GM21529 (cell line): Measurements from ENCODE around the gene DNTT.

Experiments
- ATAC-seq: cut with Tn5 transposase; IDR thresholded peaks from one replicate; pipeline ENCODE4 v1.9.1; 2021; ENCODE audit not compliant: unreplicated experiment

The DNTT gene

DNA sequence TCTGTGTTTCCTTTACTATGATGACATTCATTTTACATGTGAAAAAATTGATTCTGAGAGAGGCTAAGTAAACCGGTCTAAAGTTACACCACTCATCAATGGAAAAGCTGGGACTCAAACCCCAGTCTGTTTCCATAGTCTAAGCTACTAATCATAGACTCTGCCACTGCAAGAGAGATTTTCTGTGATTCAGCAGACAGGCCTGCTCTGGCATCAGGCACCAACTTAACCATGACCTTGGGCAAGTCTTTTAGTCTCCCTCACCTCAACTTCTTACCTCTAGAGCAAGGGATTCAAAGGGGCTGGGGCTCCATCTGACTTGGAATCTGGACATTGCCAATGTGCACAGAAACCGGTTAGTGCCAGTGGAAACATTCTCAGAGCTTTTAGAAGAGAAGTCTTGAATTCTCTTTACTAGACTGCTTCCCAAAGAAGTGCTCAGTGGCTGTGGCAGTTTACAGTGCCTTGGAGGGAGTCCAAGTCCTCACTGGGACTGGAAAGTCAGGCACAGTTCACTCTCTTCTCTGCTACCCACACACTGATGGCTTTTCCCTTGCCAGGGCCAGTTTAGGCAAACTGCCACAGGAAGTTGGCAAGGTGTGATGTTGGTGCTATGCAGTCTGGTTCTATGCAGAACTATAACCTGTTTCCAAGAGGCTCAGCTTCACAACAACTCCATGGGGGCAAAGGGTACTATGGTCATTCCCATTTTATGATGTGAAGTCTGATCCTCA lies 28.4 kb upstream of the DNTT start:
- ATAC-seq: no peak

DNA sequence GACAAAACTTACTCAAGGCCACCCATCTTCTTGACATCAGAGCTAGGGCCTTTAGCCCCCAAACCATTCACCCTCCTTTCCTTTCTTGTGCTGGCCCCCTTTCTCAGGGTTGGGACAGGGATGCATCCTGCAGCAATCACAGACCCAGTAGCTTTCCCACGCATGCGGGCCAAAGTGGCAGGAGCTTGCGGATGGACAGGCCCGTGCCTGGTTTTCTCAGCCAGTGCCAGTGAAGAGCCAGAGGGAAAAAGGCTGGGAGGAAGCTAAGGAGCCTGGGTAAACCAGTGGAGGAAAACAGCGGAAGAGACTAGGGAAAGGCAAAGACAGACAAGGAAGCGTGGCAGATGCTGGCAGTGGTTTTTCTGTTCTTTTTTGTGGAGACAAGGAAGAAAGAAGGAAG lies 27.8 kb upstream of the DNTT start:
- no peak for ATAC-seq

DNA sequence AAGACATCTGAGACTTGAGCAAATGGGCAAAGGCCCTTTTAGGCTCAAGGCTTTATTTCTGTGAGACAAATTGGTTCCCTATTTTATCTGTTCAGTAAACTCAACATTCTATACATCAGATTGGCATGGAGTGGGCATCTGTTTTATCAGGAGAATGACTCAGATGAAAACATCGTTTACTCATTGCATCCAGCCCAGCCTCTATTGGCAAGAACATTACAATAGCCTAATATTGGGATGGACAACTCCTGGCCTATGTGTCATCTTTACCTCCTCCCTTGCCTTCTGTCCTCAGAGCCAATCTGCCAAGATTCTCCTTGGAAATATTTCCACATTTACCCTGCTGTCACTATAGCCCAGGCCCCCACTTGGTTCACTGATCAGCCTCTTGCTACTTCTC lies 27.4 kb upstream of the DNTT start:
- ATAC-seq: no peak

DNA sequence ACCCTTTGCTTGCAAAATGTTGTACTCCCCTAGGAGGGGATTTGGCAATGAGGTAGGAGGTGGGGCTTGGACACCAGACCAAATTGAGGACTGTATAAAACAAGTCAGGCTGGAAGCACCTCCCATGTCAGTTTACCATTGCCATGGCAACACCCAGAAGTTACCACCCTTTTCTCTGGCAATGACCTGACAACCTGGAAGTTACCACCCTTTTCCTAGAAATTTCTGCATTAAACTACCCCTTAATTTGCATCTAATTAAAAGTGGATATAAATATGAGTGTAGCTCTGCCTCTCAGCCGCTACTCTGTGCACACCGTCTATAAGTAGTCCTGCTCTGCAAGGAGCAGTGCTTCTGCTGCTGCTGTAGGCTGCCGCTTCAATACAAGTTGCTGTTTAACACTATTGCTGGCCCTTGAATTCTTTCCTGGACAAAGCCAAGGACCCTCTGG lies 25.0 kb upstream of the DNTT start:
- no peak for ATAC-seq

DNA sequence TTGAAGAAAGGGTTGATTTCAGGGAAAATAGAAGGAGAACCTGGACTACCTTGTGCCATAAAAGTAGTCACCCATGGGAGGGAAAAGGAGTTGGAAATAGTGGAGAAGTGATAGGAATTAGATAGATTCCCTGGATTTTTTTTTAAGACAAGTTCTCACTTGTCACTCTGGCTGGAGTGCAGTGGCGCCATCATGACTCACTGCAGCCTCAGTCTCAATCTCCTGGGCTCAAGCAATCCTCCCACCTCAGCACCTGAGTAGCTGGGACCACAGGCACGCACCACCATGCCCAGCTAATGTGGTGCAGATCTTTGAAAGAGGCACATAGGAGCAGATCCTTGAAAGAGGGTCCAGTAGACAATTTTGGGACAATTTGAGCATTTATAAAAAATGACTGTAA lies 23.4 kb upstream of the DNTT start:
- ATAC-seq: no peak

DNA sequence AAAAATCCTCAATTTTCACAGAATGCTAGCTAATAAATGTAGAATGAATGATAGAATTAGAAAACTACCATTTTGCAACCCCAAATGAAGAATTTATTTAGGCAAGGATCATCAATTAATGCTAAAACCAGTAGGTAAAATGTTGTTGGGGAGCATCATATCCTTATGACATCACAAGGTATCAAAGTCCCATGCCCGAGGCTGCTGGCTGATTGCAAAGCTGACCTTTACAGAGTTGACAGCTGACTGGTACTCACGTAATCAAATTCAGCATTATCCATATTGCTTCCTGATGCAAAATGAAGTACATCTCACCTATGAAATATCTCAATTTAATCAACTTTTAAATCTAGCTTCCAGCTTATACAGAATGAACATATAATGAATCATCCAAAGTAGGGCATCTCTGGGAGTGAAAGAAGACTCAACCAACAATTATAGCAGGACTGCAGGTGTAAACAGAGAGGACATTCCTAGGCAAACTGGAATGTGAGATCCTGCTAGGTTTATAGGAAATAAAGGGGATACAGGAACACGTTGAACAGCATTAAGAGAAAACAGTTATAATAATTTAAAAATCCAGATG lies 22.7 kb upstream of the DNTT start:
- no peak for ATAC-seq

DNA sequence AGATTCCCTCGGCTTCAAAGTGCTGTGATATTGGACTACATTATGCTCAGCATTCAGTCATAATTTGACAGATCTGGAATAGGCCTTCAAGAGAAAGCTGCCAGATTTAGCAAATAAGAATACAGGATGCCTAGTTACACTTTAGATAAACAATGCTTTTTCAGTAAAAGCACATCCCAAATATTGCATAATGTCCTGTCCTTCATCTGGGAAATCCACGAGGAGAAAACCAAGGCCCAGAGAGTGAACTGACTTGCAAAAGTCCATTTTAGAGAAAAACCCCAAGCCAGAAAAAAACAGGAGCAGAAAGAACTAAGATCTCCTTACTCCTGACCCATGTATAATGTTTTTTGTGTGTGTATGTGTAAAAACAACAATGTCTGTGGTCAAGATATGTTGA lies 20.9 kb upstream of the DNTT start:
- ATAC-seq: no peak

DNA sequence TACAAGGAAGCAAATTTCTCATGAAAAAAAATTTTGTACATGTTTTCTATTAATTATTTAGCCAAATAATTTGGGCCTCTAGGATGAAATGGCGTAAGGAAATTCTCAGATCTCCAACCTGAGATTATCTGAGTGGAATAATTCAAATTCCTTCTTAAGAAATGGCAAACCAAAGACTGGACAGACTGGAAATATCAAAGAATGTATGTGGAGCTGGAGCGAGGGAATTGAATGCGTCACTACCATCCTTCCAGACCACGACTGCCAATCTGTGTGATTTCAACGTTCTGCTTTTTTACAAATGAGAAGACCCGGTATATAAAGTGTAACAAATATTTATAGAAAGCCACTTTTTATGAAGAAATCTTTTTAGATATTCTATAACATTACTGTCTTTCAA lies 20.5 kb upstream of the DNTT start:
- no peak for ATAC-seq

DNA sequence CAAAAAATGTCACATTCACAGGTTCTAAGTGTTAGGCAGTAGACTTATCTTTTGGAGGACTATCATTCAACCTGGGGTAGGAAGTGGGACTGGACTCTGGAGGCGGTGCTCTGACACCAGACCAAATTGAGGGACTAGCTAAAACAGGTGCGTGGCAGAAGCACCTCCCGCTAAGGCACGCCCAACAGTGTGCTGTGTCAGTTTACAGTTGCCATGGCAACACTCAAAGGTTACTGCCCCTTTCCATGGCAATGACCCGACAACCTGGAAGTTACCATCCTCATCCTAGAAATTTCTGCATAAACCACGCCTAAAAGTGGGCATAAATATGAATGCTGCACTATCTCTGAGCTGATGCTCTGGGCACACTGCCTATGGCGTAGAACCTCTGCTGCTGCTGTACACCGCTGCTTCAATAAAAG lies 18.9 kb upstream of the DNTT start:
- ATAC-seq: no peak

DNA sequence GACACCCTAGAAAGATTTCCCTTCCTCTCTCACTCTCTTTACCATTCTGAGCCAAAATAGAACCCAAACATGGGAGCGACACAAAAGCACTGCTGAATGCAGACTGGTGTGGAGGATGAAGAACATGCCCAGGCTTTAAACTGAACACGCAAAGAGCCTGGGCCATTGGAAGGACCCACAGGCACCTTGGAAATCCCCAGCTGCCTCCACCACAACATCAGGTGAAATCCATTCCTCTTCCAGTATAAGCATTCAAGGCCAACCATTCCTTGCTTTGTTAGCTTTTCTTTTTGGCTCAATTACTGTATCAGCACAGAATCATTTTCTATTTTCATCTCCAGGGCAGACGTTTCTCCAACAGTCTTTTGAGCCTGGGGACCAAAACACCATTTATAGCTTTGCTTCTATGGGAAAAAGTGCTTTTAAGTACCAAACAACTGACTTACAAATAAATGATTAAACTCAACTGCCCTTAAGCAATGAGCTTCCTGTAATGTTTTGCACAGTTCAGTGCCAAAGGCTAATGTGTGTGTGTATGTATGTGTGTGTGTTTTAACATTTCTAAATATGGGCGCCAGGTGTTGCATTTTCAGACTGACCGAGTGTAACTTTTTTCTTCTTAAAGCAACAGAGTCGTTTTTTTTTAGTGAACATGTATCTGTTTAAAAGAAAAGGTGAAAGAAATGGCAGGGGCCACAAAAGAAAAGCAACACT lies 16.7 kb upstream of the DNTT start:
- peak; percentile 63 for ATAC-seq

DNA sequence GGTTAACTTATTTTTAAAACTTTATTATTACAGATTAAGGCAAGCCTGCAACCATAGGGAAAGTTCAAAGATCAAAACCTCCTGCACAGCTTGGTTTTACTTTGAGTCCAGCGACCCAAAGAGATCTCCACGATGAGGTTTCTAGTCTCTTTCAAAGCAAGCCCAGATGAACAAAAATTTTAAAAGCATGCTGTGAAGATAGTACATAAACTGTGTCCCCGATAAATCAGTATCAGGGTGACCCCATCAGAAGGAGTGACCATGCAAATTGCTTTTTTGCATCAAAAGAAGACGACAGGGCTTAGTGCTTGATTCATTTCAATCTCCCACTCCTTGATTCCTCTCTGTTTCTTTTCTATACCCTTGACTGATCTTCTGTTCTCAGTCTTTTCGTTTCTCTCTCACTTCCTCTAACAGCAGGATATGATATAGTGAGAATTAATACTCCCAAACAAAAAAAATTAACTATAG lies 16.0 kb upstream of the DNTT start:
- peak; percentile 70 for ATAC-seq

DNA sequence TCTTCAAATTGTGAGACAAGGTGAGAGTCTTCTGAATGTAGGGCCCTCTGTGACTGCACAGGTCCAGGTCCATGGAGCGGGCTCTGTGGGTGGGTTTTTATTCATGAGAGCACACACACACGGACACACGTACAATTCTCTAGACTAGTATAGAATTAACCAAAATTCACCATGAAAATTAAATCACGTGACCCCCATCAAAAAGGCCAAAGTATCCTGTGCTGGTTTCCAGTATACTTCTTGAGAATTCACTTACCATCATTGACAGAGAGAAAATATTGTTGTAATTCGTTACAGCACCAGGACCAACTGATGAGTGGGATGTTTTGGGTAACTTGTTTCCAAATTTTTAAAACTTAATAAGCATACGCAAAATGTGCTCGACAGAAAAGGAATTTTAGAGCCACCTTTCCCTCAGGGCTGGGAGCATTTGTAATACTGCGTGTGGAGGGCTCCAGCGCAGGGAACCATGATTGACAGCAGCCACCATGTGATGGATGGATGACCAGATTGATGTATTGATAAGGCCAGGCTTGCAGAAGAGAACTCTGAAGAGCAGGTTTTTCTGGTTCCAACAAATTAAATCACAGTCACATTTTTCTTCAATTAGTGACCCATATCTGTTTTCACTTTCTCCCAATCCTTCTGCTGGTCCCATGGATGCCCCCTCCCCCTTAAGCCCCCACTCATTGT lies 14.9 kb upstream of the DNTT start:
- ATAC-seq: no peak

DNA sequence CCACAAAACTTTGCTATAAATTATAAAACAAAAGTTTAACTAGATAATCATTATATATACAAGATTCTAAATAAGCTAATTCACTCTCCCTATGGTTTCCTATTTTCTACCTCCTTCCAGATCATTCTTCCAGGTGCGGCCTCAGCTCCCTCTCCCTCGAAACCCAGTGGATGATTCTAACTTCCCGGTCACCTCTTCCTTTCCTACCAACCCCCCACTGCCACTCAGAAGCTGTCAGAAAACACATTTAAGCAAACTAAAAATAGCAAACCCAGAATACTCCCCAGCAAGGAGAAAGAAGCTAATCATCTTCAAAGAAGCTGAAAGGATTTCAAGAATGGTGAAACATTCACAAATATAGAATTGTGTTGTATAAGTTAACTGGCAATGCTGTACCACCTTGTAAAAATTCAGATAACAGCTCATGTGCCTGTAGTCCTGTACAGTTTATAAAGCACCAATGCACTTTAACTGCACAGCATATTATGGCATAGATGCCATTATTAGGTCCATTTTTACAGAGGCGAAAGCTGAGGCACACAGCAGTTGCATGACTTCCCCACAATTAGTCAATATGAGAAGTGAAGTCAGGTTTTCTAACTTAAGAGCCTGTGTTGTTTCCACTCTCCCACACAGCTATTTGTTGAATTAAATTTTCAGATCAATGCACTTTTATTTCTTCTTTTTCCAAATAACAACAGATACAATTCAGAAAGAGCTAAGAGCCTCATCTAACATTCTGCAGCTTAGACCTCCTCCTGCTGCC lies 13.7 kb upstream of the DNTT start:
- peak; percentile 34 for ATAC-seq

DNA sequence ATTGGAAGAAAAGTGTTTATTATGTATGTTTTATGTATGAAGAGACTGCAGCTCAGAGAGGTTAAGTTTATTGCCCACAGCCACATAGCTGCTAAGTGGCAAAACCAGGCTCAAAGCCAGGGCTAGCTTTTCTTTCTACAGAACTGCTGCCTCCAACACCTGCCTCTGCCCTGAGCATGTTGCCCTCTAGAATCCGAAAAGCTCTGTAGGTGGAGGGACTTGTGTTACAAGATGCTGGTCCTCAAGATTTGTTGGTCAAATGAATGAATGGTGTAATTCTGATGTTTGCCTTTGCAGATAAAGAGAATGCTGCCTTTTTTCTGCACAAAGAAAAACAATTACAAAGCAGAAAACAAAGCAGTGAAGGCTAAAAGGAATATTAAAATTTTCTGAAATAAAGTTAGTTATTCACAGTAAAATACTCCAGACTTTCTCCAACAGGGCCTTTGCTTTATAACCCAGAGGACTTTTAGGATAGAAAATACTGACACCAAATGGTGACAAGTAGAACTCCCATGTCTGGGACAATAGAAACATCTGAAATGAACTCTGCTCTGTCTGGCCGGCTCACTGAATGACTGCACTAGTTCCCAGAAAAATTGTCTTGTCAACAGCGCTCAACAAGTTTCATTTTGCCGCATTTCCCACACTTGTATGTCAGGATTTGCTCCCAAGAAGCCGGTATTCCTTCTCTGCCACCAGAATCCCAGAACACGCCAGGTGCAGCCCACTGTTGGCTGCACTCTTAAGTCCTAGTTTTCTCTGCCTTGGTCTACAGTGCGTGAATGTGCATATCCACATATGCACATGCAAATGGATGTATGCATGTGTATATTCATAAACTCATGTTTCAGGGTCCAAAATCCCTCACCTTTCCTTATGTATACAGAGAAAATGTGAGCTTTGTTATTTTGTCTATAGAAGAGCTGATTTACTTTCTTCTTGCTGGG lies 11.0 kb upstream of the DNTT start:
- no peak for ATAC-seq

DNA sequence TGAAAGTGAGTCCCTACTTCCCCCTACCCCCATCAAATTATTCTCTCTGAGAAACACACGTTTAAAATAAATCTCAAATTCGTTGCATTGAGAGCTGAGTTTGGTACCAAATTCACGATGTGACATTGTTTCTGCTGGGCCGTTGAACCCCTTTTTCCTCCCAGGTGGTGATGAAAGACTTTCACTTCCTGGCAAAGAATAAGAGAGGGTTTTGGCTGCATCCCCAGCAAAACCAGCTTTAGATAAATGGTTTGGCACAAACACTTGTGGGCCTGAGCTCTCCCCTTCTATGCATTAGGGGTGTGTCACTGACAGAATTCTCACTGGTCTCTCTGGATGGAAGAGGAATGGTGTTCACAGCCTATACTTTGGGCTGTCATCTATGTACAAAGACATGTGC lies 8.8 kb upstream of the DNTT start:
- ATAC-seq: no peak

DNA sequence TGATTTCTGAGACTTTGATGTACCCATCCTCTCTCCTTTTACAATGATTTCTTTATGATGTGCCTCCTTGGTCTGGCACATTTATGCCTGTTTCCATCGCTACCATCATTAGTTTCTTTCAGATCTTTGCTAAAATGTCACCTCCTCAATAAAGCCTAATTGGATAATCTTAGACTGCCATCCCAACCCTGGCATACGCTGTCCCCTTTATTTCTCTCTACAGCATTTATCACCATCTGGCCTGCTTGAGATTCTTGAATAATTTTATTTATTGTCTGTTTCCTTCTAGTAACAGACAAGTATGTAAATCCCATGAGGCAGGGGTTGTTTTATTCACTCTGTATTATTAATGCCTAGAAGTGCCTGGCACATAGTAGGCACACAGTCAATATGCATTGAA lies 6.7 kb upstream of the DNTT start:
- no peak for ATAC-seq

DNA sequence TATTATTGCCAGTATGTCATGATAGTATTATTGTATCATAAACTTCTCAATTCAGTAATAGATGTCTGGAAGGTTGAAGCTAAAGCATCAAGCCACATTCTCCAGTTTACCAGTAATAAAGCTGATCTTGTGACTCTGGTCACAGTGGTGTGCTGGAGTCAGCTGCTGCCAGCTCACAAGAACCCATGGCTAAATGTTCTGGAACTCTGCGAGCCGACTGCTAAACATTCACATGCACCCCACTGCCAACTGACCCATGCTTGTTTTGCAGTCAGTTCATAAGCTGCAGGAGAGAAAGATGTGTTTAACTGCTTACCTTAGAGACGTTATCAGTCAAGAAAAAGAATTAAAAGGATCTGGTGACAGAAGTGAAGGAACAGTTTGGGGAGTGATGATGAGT lies 5.9 kb upstream of the DNTT start:
- ATAC-seq: no peak

DNA sequence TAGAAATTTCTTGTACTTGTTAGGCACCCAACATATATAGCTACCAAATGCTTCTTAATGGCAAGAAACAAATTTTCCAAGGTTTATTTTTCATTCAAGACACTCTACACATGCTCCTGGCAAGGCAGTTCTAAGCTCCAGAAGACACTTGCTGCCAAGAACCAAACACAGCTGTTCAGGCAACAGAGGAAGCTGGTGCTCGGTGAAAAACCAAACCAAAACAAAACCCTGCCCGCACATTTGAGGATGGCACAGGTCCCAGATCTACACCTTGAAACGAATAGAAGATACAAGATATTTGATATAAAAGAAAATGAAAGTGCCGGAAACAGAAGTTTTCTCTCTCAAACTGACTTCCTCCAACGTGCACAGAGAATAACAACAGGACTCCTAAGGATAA lies 4.9 kb upstream of the DNTT start:
- no peak for ATAC-seq

DNA sequence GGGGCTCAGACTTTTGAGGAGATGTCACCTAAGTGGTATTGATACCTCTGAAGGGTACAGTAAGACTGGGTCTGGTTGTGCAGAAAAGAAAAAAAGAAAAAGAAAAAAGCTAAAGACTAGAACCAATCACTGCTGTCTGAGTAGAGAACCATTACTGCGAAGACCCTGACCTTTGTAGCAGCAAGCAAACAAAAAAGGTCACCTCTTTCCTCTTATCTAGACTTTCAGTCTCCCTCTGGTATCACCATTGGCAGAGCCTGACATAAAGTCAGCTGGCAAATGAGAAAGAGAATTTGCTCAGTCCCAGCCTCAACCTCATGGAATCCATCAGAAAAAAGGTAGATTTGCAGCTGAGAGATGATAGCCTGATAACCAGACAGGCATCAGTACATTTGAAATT lies 2.6 kb upstream of the DNTT start:
- no peak for ATAC-seq

DNA sequence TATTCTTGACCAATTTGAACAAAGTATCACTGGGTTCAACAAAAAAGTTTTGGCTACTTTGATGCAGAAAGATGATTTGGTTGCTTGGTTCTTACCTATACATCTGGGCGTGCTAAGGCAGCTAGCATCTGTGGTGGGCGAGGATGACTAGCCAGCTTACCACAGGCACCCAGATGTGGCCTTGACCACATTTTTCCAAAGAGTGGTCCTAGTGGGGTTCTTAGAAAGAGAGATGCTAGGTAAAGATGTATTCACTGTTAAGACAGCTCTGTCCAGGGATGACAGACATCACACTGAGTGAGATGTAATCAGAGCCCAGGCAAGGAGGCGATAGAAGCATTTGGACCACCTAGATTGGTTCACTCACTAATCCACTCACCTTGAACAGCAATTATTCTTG lies 785 bp downstream of the DNTT start:
- no peak for ATAC-seq
